Heart left ventricle (tissue), 16 donors: ENCODE results near the gene CPNE4. TPM values are rescaled to one million over a fixed set of nuclear protein-coding genes. Genes with fewer than 3 reads are reported as not detected.

Experiments
- ATAC-seq, 4 donors: fragments of 200-7000 bp; cut with Tn5 transposase; one replicate each; pipeline ENCODE4 v1.9.1; 2020 to 2022; ENCODE audit warnings: moderate library complexity in 4 of 4, mild to moderate bottlenecking in 3 of 4, moderate number of reproducible peaks in 1 of 4
- DNase-seq, 5 donors: peaks; one replicate each; pipeline ENCODE4 v3.0.0-alpha.2; 2020
- H3K27ac ChIP-seq, 12 donors: fragments of 200-600 bp; sonication (generic) in 4 of 12; one replicate each; pipeline versions ENCODE4 v1.5.0 to v1.8.0; 2016 to 2022; ENCODE audit warnings: mild to moderate bottlenecking in 2 of 12
- H3K27me3 ChIP-seq, 9 donors: fragments of 200-600 bp; sonication (generic) in 2 of 9; one replicate each; pipeline versions ENCODE4 v1.5.1 to v1.8.0; 2016 to 2022; ENCODE audit warnings: mild to moderate bottlenecking in 3 of 9
- H3K36me3 ChIP-seq, 9 donors: fragments of 200-600 bp; sonication (generic) in 2 of 9; one replicate each; pipeline versions ENCODE4 v1.5.0 to v1.8.0; 2018 to 2022; ENCODE audit warnings: mild to moderate bottlenecking in 2 of 9
- H3K4me1 ChIP-seq, 12 donors: fragments of 200-600 bp; sonication (generic) in 4 of 12; one replicate each; pipeline versions ENCODE4 v1.5.0 to v1.8.0; 2016 to 2022; ENCODE audit warnings: mild to moderate bottlenecking in 3 of 12
- H3K4me3 ChIP-seq, 12 donors: fragments of 200-600 bp; sonication (generic) in 4 of 12; one replicate each; pipeline versions ENCODE4 v1.5.0 to v1.8.0; 2017 to 2022; ENCODE audit warnings: mild to moderate bottlenecking in 9 of 12, moderate library complexity in 4 of 12
- H3K9me3 ChIP-seq, 12 donors: fragments of 200-600 bp; sonication (generic) in 4 of 12; one replicate each; pipeline versions ENCODE4 v1.5.0 to v1.8.0; 2016 to 2022; ENCODE audit warnings: mild to moderate bottlenecking in 1 of 12
- POLR2A ChIP-seq, 2 donors: fragments of 450-650 bp; IDR thresholded peaks; one replicate each; pipeline ENCODE4 v1.6.1; 2017; ENCODE audit warnings: antibody characterized with exemption in 2 of 2, mild to moderate bottlenecking in 2 of 2, moderate library complexity in 2 of 2
- WGBS, 4 donors: extraction: QIAGEN DNeasy Blood & Tissue Kit in 2 of 4; methylation state at CpG; one replicate each; pipeline versions ENCODE4 v1.1.5 to v1.1.7; 2013 to 2018; 5-methylcytosine and 5-hydroxymethylcytosine counted together
- intact Hi-C, 10 donors: fragments of 100-400 bp; cut with DNase I; formaldehyde crosslinking; loops; one replicate each; pipeline versions ENCODE4 v1.11.1 to v1.14.2; 2022
- polyA plus RNA-seq, 2 donors: library from polyadenylated mRNA; stranded (reverse); fragments of 200-250 nt; gene quantifications; one replicate each; pipeline ENCODE4 v1.2.3, GENCODE V29; 2013
- total RNA-seq, 9 donors: library from RNA; depleted of rRNA in 2 of 9; stranded (reverse); fragments of >200 nt in 2 of 9; fragmentation: NEBNext Ultra II Directional in 3 of 9; extraction: Animal tissue kit (Norgen Biotek cat#: 25700) in 3 of 9; gene quantifications; one replicate each; pipeline versions ENCODE4 v1.1.0 to v1.2.4, GENCODE V29; 2016 to 2023
- TF ChIP-seq, protein P1 (sequence below), 12 donors: fragments of 200-600 bp; sonication (generic) in 4 of 12; IDR thresholded peaks; one replicate each; pipeline versions ENCODE4 v1.5.0 to v1.8.0; 2018 to 2022; ENCODE audit warnings: antibody characterized with exemption in 12 of 12, mild to moderate bottlenecking in 5 of 12
- donor health status: ischemic (EF 13 %, LVEDD 7.1; RV severe dilation, severe dysfunction).
- donor health status: healthy with polysubstance abuse.
- donor health status: DM: no; HTN: yes; CAD: no.
- donor health status: DM: no; HTN: no; CAD: no.
- donor health status: ischemic (EF 25% LVEDD 6.9; RV normal size, moderate dysfunction).
- donor health status: ischemic (EF 25% LVEDD 5.7; RV mildly dilated, moderate dysfunction).
- donor health status: healthy.
- donor health status: DM: yes; HTN: yes; CAD: no.
- donor health status: ischemic (EF 35%, LVEDD 5.7; RV mildly dilated, moderate dysfunction).
- donor health status: nonischemic (EF 11% LVEDD 7.7; RV severe dilation, severe dysfunction).
- donor health status: DM: yes; HTN: yes; CAD: no.
- donor health status: PGD.
- donor health status: ischemic (EF 29% LVEDD 5.4; RV normal size, mild dysfunction).
- donor health status: nonischemic (EF 23%, LVEDD 6.1; RV moderate dilation, normal function).

Gene CPNE4
- total and polyA plus RNA-seq, 11 donors = 1.7 to 99.7 (median 24.9) TPM

- intact Hi-C loops = no loop called here
- no peaks in the 10 kb centered on the region for H3K27me3 ChIP-seq
- no peaks in the 10 kb centered on the region for H3K36me3 ChIP-seq
- ATAC-seq = no peak
- peaks cover 0 to 8% (median 0%) of the 10 kb centered on the region in 12 donors for H3K4me1 ChIP-seq
- H3K27ac ChIP-seq = no peak overlapping the region
- no peak for DNase-seq
- no peak overlapping the region for H3K4me3 ChIP-seq
- TF ChIP-seq, protein P1, sequence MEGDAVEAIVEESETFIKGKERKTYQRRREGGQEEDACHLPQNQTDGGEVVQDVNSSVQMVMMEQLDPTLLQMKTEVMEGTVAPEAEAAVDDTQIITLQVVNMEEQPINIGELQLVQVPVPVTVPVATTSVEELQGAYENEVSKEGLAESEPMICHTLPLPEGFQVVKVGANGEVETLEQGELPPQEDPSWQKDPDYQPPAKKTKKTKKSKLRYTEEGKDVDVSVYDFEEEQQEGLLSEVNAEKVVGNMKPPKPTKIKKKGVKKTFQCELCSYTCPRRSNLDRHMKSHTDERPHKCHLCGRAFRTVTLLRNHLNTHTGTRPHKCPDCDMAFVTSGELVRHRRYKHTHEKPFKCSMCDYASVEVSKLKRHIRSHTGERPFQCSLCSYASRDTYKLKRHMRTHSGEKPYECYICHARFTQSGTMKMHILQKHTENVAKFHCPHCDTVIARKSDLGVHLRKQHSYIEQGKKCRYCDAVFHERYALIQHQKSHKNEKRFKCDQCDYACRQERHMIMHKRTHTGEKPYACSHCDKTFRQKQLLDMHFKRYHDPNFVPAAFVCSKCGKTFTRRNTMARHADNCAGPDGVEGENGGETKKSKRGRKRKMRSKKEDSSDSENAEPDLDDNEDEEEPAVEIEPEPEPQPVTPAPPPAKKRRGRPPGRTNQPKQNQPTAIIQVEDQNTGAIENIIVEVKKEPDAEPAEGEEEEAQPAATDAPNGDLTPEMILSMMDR (IDR thresholded peaks at IDR 0.05) = no peak
- no peak for TF ChIP-seq POLR2A (IDR thresholded peaks at IDR 0.05)
- no peaks in the 10 kb centered on the region for H3K9me3 ChIP-seq
Observed at GRCh38 chr3:131692356-131692755, 342.5 kb downstream of the CPNE4 start.

GRCh38 chr3:131690800-131691199 lies 344.0 kb downstream of the CPNE4 start:
- Histone ChIP-seq H3K4me3 (no peak overlapping the region), H3K36me3 (no peaks in the 10 kb centered on the region), H3K27me3 (no peaks in the 10 kb centered on the region), H3K4me1 (no peaks in the 10 kb centered on the region), H3K27ac (no peak overlapping the region), H3K9me3 (no peaks in the 10 kb centered on the region)
- DNase-seq (no peak), ATAC-seq (no peak)
- no peak for TF ChIP-seq POLR2A (IDR thresholded peaks at IDR 0.05)
- TF ChIP-seq, protein P1 (IDR thresholded peaks at IDR 0.05) = no peak
- WGBS, 4 donors = 83 to 87% (median 86%) methylated on average over 6 of the region's 6 CpGs
- intact Hi-C loops = no loop called here

GRCh38 chr3:131688370-131688769 lies 346.4 kb downstream of the CPNE4 start:
- no peak overlapping the region for H3K4me3 ChIP-seq
- H3K4me1 ChIP-seq = no peaks in the 10 kb centered on the region
- no peaks in the 10 kb centered on the region for H3K27me3 ChIP-seq
- no peaks in the 10 kb centered on the region for H3K36me3 ChIP-seq
- no peak for ATAC-seq
- DNase-seq = no peak
- intact Hi-C loops = no loop called here
- no peak overlapping the region for H3K27ac ChIP-seq
- WGBS, 4 donors = 71 to 79% (median 74%) methylated on average over 3 of the region's 3 CpGs
- no peak for TF ChIP-seq POLR2A (IDR thresholded peaks at IDR 0.05)
- TF ChIP-seq, protein P1 (IDR thresholded peaks at IDR 0.05) = no peak
- no peaks in the 10 kb centered on the region for H3K9me3 ChIP-seq

DNA sequence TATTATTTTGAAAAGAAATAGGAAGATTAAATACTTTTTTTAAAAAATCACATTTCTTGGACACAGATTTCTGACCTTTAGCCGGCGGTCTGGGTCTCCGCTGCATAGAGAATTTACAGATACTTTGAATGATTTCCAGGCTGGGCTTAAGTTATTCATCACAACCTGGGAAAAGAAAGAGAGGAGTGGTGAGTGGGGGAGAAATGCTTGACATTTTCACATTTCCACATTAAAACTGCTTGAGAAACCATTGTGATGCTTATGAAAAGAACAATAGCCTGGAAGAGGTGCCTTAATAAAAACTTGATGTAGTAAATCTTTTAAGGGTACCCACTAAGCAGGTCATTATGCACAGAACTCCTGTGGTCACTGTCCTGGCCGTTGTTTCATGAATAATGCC lies 365.2 kb downstream of the CPNE4 start:
- intact Hi-C loops = no loop called here
- Histone ChIP-seq H3K36me3 (peaks cover 0 to 4% (median 0%) of the 10 kb centered on the region in 9 donors), H3K27me3 (no peaks in the 10 kb centered on the region), H3K9me3 (no peaks in the 10 kb centered on the region), H3K4me3 (no peak overlapping the region), H3K4me1 (no peaks in the 10 kb centered on the region), H3K27ac (no peak overlapping the region)
- DNase-seq (no peak), ATAC-seq (no peak)
- 68 to 92% (median 74%) methylated on average over 4 of the region's 4 CpGs for WGBS, 4 donors
- no peak for TF ChIP-seq POLR2A (IDR thresholded peaks at IDR 0.05)
- TF ChIP-seq, protein P1 (IDR thresholded peaks at IDR 0.05) = no peak
